ENCODE results near the gene PAX2. TPM values are rescaled to one million over a fixed set of nuclear protein-coding genes. Genes with fewer than 3 reads are reported as not detected.

PAX2 gene
- polyA plus RNA-seq, 3 donors: not detected

GRCh38 chr10:100781145-100781665 is 35.8 kb downstream of the PAX2 start:
- no peak for TF ChIP-seq CTCF (IDR thresholded peaks at IDR 0.05)
- Mint-ChIP-seq H3K27ac (no peak overlapping the region), H3K4me1 (no peaks in the 10 kb centered on the region), H3K36me3 (no peaks in the 10 kb centered on the region), H3K27me3 (ENCODE audit: low read depth in 3 of 3) (peaks cover 22 to 42% (median 29%) of the 10 kb centered on the region in 3 donors), H3K9me3 (peaks cover 0 to 9% (median 7%) of the 10 kb centered on the region in 7 donors), H3K4me3 (no peak overlapping the region)
- H2AFZ ChIP-seq (ENCODE audit: insufficient read depth, low read depth, low read length, poor library complexity, severe bottlenecking): no peak overlapping the region
- no peak overlapping the region for H3K9ac ChIP-seq (ENCODE audit: insufficient read depth, low read length, poor library complexity, severe bottlenecking)
- no peaks in the 10 kb centered on the region for H3K79me2 ChIP-seq (ENCODE audit: insufficient read depth, low read length)
- peaks cover 2 to 3% of the 10 kb centered on the region in 2 donors for H3K27me3 ChIP-seq (ENCODE audit: control insufficient read depth in 2 of 2, insufficient read depth in 2 of 2, low read length in 2 of 2)
- H3K4me3 ChIP-seq (replicated peaks in 1 of 3; ENCODE audit: low read depth in 2 of 3, low read length in 3 of 3): no peak overlapping the region
- H3K4me1 ChIP-seq (ENCODE audit: control insufficient read depth in 1 of 2, insufficient read depth in 2 of 2, low read length in 2 of 2): no peaks in the 10 kb centered on the region
- H3K9me3 ChIP-seq (replicated peaks in 1 of 2; ENCODE audit: control insufficient read depth in 1 of 2, insufficient read depth in 1 of 2, low read length in 2 of 2): no peaks in the 10 kb centered on the region
- intact Hi-C loops (cut with micrococcal nuclease): no loop called here
- H3K4me2 ChIP-seq (replicated peaks; ENCODE audit: extremely low read depth, low read length, poor library complexity, severe bottlenecking): no peak overlapping the region
- no peaks in the 10 kb centered on the region for H4K20me1 ChIP-seq (ENCODE audit: insufficient read depth, low read length)
- no peak for DNase-seq
- no peaks in the 10 kb centered on the region for H3K36me3 ChIP-seq (replicated peaks in 1 of 2; ENCODE audit: control insufficient read depth in 1 of 2, insufficient read depth in 2 of 2, low read length in 2 of 2)
- no peak overlapping the region for H3K27ac ChIP-seq (ENCODE audit: low read depth in 1 of 2, low read length in 2 of 2)
- 93% methylated on average over 2 of the region's 11 CpGs for WGBS (ENCODE audit: insufficient coverage)

- Histone ChIP-seq H3K27ac (ENCODE audit: low read depth in 1 of 2, low read length in 2 of 2) (no peak overlapping the region), H2AFZ (ENCODE audit: insufficient read depth, low read depth, low read length, poor library complexity, severe bottlenecking) (no peak overlapping the region), H3K9ac (ENCODE audit: insufficient read depth, low read length, poor library complexity, severe bottlenecking) (no peak overlapping the region), H3K4me1 (ENCODE audit: control insufficient read depth in 1 of 2, insufficient read depth in 2 of 2, low read length in 2 of 2) (no peaks in the 10 kb centered on the region), H3K9me3 (replicated peaks in 1 of 2; ENCODE audit: control insufficient read depth in 1 of 2, insufficient read depth in 1 of 2, low read length in 2 of 2) (no peaks in the 10 kb centered on the region), H3K36me3 (replicated peaks in 1 of 2; ENCODE audit: control insufficient read depth in 1 of 2, insufficient read depth in 2 of 2, low read length in 2 of 2) (no peaks in the 10 kb centered on the region), H4K20me1 (ENCODE audit: insufficient read depth, low read length) (no peaks in the 10 kb centered on the region), H3K27me3 (ENCODE audit: control insufficient read depth in 2 of 2, insufficient read depth in 2 of 2, low read length in 2 of 2) (peaks cover 0 to 5% of the 10 kb centered on the region in 2 donors), H3K79me2 (ENCODE audit: insufficient read depth, low read length) (no peaks in the 10 kb centered on the region), H3K4me2 (replicated peaks; ENCODE audit: extremely low read depth, low read length, poor library complexity, severe bottlenecking) (no peak overlapping the region), H3K4me3 (replicated peaks in 1 of 3; ENCODE audit: low read depth in 2 of 3, low read length in 3 of 3) (no peak overlapping the region)
- peaks cover 25 to 46% (median 33%) of the 10 kb centered on the region in 3 donors for H3K27me3 Mint-ChIP-seq (ENCODE audit: low read depth in 3 of 3)
- 77% methylated on average over 5 of the region's 13 CpGs for WGBS (ENCODE audit: insufficient coverage)
- no peak overlapping the region for H3K4me3 Mint-ChIP-seq
- DNase-seq: no peak
- H3K9me3 Mint-ChIP-seq: peaks cover 0 to 9% (median 7%) of the 10 kb centered on the region in 7 donors
- TF ChIP-seq CTCF (IDR thresholded peaks at IDR 0.05): no peak
- H3K27ac Mint-ChIP-seq: no peak overlapping the region
- no peaks in the 10 kb centered on the region for H3K4me1 Mint-ChIP-seq
- H3K36me3 Mint-ChIP-seq: no peaks in the 10 kb centered on the region
- intact Hi-C loops (cut with micrococcal nuclease): no loop called here
Measured at GRCh38 chr10:100782461-100783244, 37.3 kb downstream of the PAX2 start.

All from CD14-positive monocyte (primary cell).